Activated naive CD8-positive, alpha-beta T cell treated with anti-CD3 and anti-CD28 coated beads, Interleukin-2, amount 10 ng/mL, durations not matched to agents 7 days and 5 days (primary cell): ENCODE data around the gene MAP3K10. TPM values are rescaled to one million over a fixed set of nuclear protein-coding genes. Genes with fewer than 3 reads are reported as not detected.

ENCODE experiments used
- ATAC-seq: fragments of 150-1000 bp; cut with Tn5 transposase; one replicate; pipeline ENCODE4 v1.10.0; 2021; ENCODE audit warnings: low read depth, moderate library complexity
- POLR2A ChIA-PET: fragments of 350-600 bp; sonication (Branson Sonifier 250); formaldehyde crosslinking; loops from one replicate; lab custom pipeline; 2021; ENCODE audit warnings: antibody characterized with exemption; lab: Charles Lee
- DNase-seq: peaks from one replicate; pipeline ENCODE4 v3.0.0; 2021
- H3K27ac Mint-ChIP-seq: one replicate; pipeline ENCODE4 v1.8.0; 2022; ENCODE audit warnings: mild to moderate bottlenecking, mixed read lengths
- H3K27me3 Mint-ChIP-seq: one replicate; pipeline ENCODE4 v1.8.0; 2022; ENCODE audit warnings: mild to moderate bottlenecking, moderate library complexity, mixed read lengths
- H3K36me3 Mint-ChIP-seq: one replicate; pipeline ENCODE4 v1.8.0; 2021; ENCODE audit warnings: mild to moderate bottlenecking, mixed read lengths
- H3K4me1 Mint-ChIP-seq: one replicate; pipeline ENCODE4 v1.8.0; 2021; ENCODE audit warnings: mixed read lengths
- H3K4me3 Mint-ChIP-seq: one replicate; pipeline ENCODE4 v1.8.0; 2022; ENCODE audit warnings: mild to moderate bottlenecking, moderate library complexity, mixed read lengths
- H3K9me3 Mint-ChIP-seq: one replicate; pipeline ENCODE4 v1.8.0; 2021; ENCODE audit warnings: mixed read lengths
- total RNA-seq, 2 experiments: library from RNA; stranded (reverse); gene quantifications; one replicate each; pipeline ENCODE4 v1.2.3, GENCODE V29; 2021

MAP3K10 gene
- total RNA-seq, 2 experiments from 2014 or later = 25.6 to 26.4 TPM

GRCh38 chr19:40225440-40226305 lies 34.4 kb downstream of the MAP3K10 start:
- peaks cover 54% of the 10 kb centered on the region for H3K27me3 Mint-ChIP-seq
- H3K27ac Mint-ChIP-seq = no peak overlapping the region

GRCh38 chr19:40228346-40228745 lies 37.1 kb downstream of the MAP3K10 start:
- POLR2A ChIA-PET = no interaction called here
- H3K27me3 Mint-ChIP-seq = peaks cover 49% of the 10 kb centered on the region
- H3K4me1 Mint-ChIP-seq = peaks cover 21% of the 10 kb centered on the region

More at GRCh38 chr19:40225440-40226305, 34.4 kb downstream of the MAP3K10 start:
- ATAC-seq (no peak), DNase-seq (no peak)
- peak overlapping the region; percentile 44 for H3K4me3 Mint-ChIP-seq
- POLR2A ChIA-PET = no interaction called here
- no peaks in the 10 kb centered on the region for H3K36me3 Mint-ChIP-seq
- peaks cover 1% of the 10 kb centered on the region for H3K9me3 Mint-ChIP-seq
- H3K4me1 Mint-ChIP-seq = peaks cover 26% of the 10 kb centered on the region

GRCh38 chr19:40228863-40229262 lies 37.6 kb downstream of the MAP3K10 start:
- H3K36me3 Mint-ChIP-seq = no peaks in the 10 kb centered on the region
- DNase-seq = no peak
- ATAC-seq = no peak
- POLR2A ChIA-PET = no interaction called here
- peaks cover 44% of the 10 kb centered on the region for H3K27me3 Mint-ChIP-seq
- peaks cover 21% of the 10 kb centered on the region for H3K4me1 Mint-ChIP-seq
- no peak overlapping the region for H3K4me3 Mint-ChIP-seq
- H3K9me3 Mint-ChIP-seq = no peaks in the 10 kb centered on the region
- H3K27ac Mint-ChIP-seq = no peak overlapping the region

More at GRCh38 chr19:40228346-40228745, 37.1 kb downstream of the MAP3K10 start:
- ATAC-seq (no peak), DNase-seq (no peak)
- no peaks in the 10 kb centered on the region for H3K36me3 Mint-ChIP-seq
- no peak overlapping the region for H3K27ac Mint-ChIP-seq
- no peaks in the 10 kb centered on the region for H3K9me3 Mint-ChIP-seq
- H3K4me3 Mint-ChIP-seq = no peak overlapping the region

- Mint-ChIP-seq H3K9me3 (no peaks in the 10 kb centered on the region), H3K36me3 (no peaks in the 10 kb centered on the region), H3K27ac (no peak overlapping the region), H3K27me3 (peaks cover 38% of the 10 kb centered on the region), H3K4me1 (peaks cover 21% of the 10 kb centered on the region), H3K4me3 (no peak overlapping the region)
- ATAC-seq (peak; percentile 38), DNase-seq (no peak)
- POLR2A ChIA-PET = no interaction called here
Observed at GRCh38 chr19:40229484-40229883, 38.3 kb downstream of the MAP3K10 start.

- ATAC-seq = no peak
- H3K36me3 Mint-ChIP-seq = no peaks in the 10 kb centered on the region
Observed at GRCh38 chr19:40229926-40230417, 38.7 kb downstream of the MAP3K10 start.

GRCh38 chr19:40231057-40231456 lies 39.8 kb downstream of the MAP3K10 start:
- Mint-ChIP-seq H3K9me3 (no peaks in the 10 kb centered on the region), H3K36me3 (no peaks in the 10 kb centered on the region), H3K4me3 (no peak overlapping the region), H3K4me1 (peaks cover 14% of the 10 kb centered on the region), H3K27me3 (peaks cover 23% of the 10 kb centered on the region), H3K27ac (no peak overlapping the region)
- ATAC-seq (no peak), DNase-seq (no peak)
- POLR2A ChIA-PET = interaction anchor here (0.6 kb wide), 1 partner anchor 27 kb away, joined by 4 read pairs; no protein-coding TSS in a partner anchor

More at GRCh38 chr19:40229926-40230417, 38.7 kb downstream of the MAP3K10 start:
- DNase-seq = no peak
- Mint-ChIP-seq H3K9me3 (no peaks in the 10 kb centered on the region), H3K4me3 (no peak overlapping the region), H3K27me3 (peaks cover 34% of the 10 kb centered on the region), H3K27ac (no peak overlapping the region), H3K4me1 (peaks cover 21% of the 10 kb centered on the region)
- POLR2A ChIA-PET = no interaction called here

GRCh38 chr19:40231544-40232424 lies 40.6 kb downstream of the MAP3K10 start:
- no peaks in the 10 kb centered on the region for H3K9me3 Mint-ChIP-seq
- peaks cover 12% of the 10 kb centered on the region for H3K4me1 Mint-ChIP-seq
- ATAC-seq (no peak), DNase-seq (no peak)
- H3K27ac Mint-ChIP-seq = no peak overlapping the region
- peaks cover 18% of the 10 kb centered on the region for H3K27me3 Mint-ChIP-seq
- H3K36me3 Mint-ChIP-seq = peaks cover under 1% of the 10 kb centered on the region
- POLR2A ChIA-PET = no interaction called here
- H3K4me3 Mint-ChIP-seq = no peak overlapping the region

GRCh38 chr19:40232479-40232878 lies 41.3 kb downstream of the MAP3K10 start:
- POLR2A ChIA-PET = no interaction called here
- ATAC-seq = no peak
- peaks cover 10% of the 10 kb centered on the region for H3K4me1 Mint-ChIP-seq
- no peak overlapping the region for H3K4me3 Mint-ChIP-seq
- H3K27ac Mint-ChIP-seq = no peak overlapping the region
- H3K36me3 Mint-ChIP-seq = peaks cover 4% of the 10 kb centered on the region
- H3K9me3 Mint-ChIP-seq = no peaks in the 10 kb centered on the region
- peaks cover 11% of the 10 kb centered on the region for H3K27me3 Mint-ChIP-seq
- no peak for DNase-seq

GRCh38 chr19:40232949-40233810 lies 42.0 kb downstream of the MAP3K10 start:
- Mint-ChIP-seq H3K36me3 (peaks cover 4% of the 10 kb centered on the region), H3K4me1 (peaks cover 10% of the 10 kb centered on the region), H3K27me3 (peaks cover 4% of the 10 kb centered on the region), H3K27ac (no peak overlapping the region), H3K4me3 (no peak overlapping the region), H3K9me3 (no peaks in the 10 kb centered on the region)
- no peak for ATAC-seq
- POLR2A ChIA-PET = no interaction called here
- DNase-seq = no peak

- H3K27me3 Mint-ChIP-seq = no peaks in the 10 kb centered on the region
- no peak overlapping the region for H3K4me3 Mint-ChIP-seq
- no peaks in the 10 kb centered on the region for H3K9me3 Mint-ChIP-seq
- H3K36me3 Mint-ChIP-seq = peaks cover 4% of the 10 kb centered on the region
- peaks cover 9% of the 10 kb centered on the region for H3K4me1 Mint-ChIP-seq
- no peak overlapping the region for H3K27ac Mint-ChIP-seq
- POLR2A ChIA-PET = no interaction called here
- no peak for ATAC-seq
- DNase-seq = no peak
Observed at GRCh38 chr19:40233811-40234389, 42.7 kb downstream of the MAP3K10 start.

GRCh38 chr19:40234429-40235237 lies 43.4 kb downstream of the MAP3K10 start:
- POLR2A ChIA-PET = interaction anchor here (0.5 kb wide), 1 partner anchor 14 kb away, joined by 3 read pairs; no protein-coding TSS in a partner anchor
- ATAC-seq (no peak), DNase-seq (no peak)
- Mint-ChIP-seq H3K9me3 (no peaks in the 10 kb centered on the region), H3K27ac (no peak overlapping the region), H3K4me3 (no peak overlapping the region), H3K36me3 (peaks cover 4% of the 10 kb centered on the region), H3K27me3 (no peaks in the 10 kb centered on the region), H3K4me1 (peaks cover 3% of the 10 kb centered on the region)
